GM13976 (cell line): ENCODE data around the gene RTP3.

Experiments
- DNase-seq: peaks from one replicate; pipeline ENCODE4 v3.0.0; 2012; ENCODE audit warnings: low spot score
- in situ Hi-C: fragments of 300-500 bp; cut with MboI; formaldehyde crosslinking; loops from one replicate; pipeline ENCODE4 v1.12.0; 2022; ENCODE audit warnings: low sequenced_read_pairs, mixed read lengths, inconsistent platforms; ENCODE audit not compliant: unreplicated experiment
- TF ChIP-seq, protein P1 (sequence below): IDR thresholded peaks from 2 replicates; pipeline ENCODE4 v1.5.1; 2012; ENCODE audit warnings: borderline replicate concordance, mild to moderate bottlenecking; ENCODE audit not compliant: insufficient read depth; ENCODE audit errors: extremely low read depth, missing control alignments, control extremely low read depth

Gene RTP3

DNA sequence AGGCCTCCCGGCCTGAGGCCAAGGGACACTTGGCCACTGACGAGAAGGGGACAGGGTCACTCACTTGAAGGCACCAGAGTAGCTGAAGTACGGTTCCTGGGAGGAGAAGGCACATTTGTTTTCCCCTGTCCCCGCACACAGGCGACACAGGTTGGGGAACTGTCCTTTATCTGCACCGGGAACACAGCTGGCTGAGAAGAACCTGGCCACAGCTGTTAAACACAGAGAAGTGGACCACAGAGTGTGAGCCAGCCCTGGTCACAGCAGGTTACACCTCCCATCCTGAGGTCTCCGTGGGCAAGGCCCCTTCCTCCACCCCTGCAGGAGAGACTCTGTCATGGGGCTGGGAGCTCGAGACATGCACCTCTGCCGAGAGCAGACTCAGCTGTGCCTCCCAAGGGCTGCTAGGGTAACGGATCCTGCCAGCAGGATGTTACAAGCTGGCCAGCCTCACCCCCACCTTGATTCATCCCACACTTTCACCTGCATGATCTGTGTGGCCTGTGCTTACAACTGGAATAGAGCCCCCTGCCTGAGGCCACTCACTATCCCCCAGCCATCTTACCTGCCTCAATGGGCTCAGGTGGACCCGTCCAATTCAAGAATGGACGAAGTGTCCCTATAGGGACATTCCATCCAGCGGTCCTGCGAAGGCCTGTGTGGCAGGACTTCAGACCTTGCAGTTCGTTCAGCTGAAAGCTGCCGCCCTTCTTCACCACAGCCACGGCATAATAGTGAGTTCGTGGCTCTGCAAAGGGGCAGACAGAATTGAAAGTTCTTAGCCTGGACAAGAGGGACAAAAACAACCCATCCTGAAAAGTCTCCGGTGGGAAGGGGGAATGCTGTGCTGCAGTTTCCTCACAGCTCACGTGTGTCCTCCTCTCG, 42.3 kb upstream of the RTP3 start:
- TF ChIP-seq, protein P1, sequence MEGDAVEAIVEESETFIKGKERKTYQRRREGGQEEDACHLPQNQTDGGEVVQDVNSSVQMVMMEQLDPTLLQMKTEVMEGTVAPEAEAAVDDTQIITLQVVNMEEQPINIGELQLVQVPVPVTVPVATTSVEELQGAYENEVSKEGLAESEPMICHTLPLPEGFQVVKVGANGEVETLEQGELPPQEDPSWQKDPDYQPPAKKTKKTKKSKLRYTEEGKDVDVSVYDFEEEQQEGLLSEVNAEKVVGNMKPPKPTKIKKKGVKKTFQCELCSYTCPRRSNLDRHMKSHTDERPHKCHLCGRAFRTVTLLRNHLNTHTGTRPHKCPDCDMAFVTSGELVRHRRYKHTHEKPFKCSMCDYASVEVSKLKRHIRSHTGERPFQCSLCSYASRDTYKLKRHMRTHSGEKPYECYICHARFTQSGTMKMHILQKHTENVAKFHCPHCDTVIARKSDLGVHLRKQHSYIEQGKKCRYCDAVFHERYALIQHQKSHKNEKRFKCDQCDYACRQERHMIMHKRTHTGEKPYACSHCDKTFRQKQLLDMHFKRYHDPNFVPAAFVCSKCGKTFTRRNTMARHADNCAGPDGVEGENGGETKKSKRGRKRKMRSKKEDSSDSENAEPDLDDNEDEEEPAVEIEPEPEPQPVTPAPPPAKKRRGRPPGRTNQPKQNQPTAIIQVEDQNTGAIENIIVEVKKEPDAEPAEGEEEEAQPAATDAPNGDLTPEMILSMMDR = no peak
- DNase-seq = peak; percentile 16
- in situ Hi-C loops = no loop called here

DNA sequence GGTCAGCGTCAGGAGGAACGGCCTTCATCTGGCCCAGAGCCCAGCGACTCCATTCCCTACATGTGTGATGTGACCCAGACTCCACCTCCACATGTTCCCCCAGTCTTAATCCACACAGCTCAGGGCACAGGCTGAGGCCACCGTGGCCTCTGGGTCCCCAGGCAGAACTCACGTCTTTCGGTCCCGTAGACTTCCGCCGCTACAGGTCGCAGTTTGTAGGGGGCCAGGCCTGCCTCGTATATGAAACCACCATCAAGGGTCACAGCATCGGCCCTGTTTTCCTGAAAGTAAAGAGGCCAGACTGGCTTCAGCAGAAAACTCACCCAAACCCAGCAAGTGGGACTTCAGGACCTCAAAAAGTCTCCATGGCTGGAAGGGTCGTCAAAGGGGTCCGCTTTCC, 41.7 kb upstream of the RTP3 start:
- peak; percentile 8 for DNase-seq
- in situ Hi-C loops = no loop called here
- TF ChIP-seq, protein P1 = no peak

DNA sequence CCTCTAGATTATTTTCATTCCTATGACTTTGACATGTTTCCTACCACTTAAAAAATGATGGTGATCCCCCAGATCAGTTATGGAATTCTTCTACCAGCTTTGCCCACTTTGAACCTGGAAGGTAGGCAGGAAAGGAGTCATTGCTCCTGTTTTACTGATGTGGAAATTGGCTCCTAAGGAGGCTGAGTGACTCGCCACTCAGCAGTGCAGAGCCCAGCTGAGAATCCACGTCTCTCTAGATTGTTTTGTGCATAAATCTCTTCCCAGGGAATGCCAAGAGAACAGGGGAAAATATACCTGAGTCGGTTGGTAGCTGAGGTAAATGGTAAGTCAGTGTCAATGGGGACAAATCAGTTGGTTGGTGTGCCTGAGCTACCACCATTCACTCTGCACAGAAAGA, 37.7 kb upstream of the RTP3 start:
- DNase-seq = no peak
- in situ Hi-C loops = no loop called here

DNA sequence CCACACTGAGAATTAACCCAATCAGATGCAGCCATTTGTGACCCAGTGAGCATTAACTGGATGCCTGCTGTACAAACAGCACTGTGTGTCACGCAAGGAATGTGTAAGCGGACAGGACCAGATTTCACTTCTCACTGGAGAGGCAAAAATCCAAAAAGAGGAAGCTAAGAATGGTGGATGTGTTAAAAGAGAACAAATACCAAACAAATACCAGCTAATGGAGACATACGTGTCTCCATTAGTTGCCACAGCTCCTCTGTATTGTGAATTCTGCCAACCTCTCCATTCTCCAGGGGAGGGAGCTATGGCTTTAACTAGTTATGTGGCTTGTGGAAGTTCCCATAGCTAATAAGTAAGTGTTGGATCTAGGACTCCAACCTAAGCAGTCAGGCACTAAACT, 35.7 kb upstream of the RTP3 start:
- TF ChIP-seq, protein P1 = no peak
- in situ Hi-C loops = no loop called here
- no peak for DNase-seq

More for the DNA sequence above, 37.7 kb upstream of the RTP3 start:
- TF ChIP-seq, protein P1 = no peak

DNA sequence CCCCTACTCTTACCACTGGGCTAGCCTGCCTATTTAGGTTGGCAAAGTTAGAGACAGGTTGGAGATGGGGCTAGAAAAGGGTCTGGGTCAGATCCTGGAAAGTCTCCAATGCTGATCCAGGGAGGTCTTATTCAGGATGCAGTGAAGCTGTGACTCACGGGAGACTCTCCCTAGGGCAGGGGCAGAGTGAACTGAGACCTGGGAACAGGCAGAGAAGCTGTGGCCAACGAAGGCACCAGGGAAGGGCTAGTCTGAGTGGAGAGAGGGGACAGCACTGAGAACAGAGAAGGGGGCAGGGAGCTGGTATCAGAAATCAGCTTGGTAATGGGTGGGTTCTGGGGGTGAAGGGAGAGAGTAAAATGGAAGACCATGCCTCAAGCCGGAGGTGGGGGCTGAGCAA, 35.3 kb upstream of the RTP3 start:
- TF ChIP-seq, protein P1 = no peak
- in situ Hi-C loops = no loop called here
- DNase-seq = no peak

DNA sequence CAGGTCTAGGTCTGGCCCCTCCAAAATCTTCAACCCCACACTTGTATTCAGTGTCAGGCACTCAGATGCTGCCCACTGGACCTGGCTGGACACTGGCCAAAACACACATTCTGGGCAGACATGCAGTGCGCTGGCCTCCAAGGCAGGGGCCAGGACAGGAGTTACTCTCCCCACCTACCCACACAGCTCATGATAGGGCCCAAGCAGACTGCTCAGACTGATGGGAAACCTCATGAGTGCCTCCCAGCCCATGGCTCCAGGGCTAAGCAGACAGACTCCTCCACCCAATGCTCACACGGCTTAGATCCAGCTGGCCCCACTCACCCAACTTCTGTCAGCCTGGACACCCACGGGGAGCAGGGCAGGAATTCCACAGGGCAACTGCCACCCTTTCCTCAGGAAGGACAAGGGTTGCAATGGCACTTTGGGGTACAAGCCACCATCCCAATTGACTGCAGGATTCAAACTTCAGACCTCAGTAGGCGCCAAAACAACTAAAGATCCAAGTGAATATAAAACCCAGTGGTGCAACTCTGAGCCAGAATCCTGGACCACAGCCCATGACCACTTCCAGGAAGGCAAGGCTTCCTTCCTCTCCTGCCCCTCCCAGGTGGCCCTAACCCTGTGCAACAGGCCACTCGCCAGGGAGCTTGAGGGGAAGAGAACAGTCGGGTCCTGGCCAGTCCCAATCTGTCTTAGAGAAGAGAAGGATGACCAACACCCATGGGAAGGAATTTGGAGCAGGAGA, 34.5 kb upstream of the RTP3 start:
- TF ChIP-seq, protein P1 = no peak
- no peak for DNase-seq
- in situ Hi-C loops = no loop called here
